Measurements from ENCODE around the gene IDUA.
"Not testable (repeated sequence)": the region's sequence is repeated elsewhere in the genome, so short reads cannot be mapped to it uniquely, and the experiment has no call there.

IDUA gene

DNA sequence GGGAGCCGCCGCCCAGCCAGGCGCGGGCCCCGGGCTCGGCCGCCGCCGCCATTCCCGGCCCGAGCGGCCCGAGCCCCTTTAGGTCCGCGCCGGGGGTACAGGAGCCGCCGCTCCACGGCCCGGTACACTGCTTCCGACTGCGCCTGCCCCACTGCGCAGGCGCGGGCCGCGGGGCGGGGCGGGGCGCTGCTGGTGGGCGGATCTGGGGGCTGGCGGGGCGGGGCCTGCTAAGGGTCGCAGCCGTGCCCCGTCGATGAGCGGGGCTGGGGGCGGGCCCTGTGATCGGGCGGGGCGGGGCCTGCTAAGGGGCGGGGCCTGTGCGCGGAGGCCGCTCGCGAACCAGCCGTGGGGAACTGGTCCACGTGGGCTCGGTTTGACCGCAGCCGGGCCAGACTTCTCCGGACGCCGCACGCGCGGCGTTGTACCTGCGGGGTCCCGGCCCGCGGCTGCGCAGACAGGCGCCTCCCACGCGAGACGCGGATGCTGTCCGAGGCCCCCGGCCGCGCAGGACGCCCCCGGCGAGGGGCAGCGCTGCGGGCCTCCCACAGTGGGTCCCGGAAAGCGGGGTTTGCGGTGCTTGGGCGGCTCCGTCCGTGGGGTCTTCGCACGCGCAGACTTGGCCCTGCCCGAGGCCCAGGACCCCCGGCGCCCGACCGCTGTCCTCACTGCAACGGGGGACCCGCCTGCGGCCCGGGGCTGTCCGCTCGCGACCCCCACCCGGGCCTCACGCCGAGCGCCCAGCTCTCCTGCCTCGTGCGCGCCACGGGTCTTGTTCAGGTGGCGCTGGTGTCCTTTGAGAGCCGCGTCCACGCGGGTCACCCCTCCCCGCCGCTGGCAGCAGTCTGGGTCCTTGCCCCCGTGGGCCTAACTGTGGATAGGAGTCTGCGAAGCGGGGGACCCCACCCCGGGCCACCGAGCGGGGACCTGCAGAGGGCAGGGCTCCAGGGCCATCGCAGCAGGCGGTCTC is 13.1 kb upstream of the IDUA start, which contains the start of gene DGKQ:
DGKQ (minus strand) TSS at position 139 of the 967 bp plus-strand sequence; CDS start at position 52, 87 bp downstream.
- Histone ChIP-seq H3K79me1 (ENCODE audit: low read length) (no peaks in the 10 kb centered on the region), H3K4ac (ENCODE audit: low read depth, low read length) (no peak within 1 kb of the TSS), H3K36me3 (ENCODE audit: control insufficient read depth, insufficient read depth, low read length) (no peaks in the 10 kb centered on the region), H3K9ac (ENCODE audit: low read length) (peak within 1 kb of the TSS; percentile 68), H2BK120ac (ENCODE audit: low read depth, low read length) (no peak within 1 kb of the TSS), H4K5ac (ENCODE audit: low read length) (no peak within 1 kb of the TSS), H3K4me3 (ENCODE audit: low read length) (peak within 1 kb of the TSS; percentile 49), H2BK5ac (ENCODE audit: low read length) (no peak within 1 kb of the TSS), H3K4me1 (ENCODE audit: control insufficient read depth, low read depth, low read length) (peaks cover 12% of the 10 kb centered on the region), H2BK15ac (replicated peaks; ENCODE audit: low read depth) (no peak within 1 kb of the TSS), H3K23ac (ENCODE audit: low read length) (peak within 1 kb of the TSS; percentile 94), H2AK5ac (ENCODE audit: low read length) (no peak within 1 kb of the TSS), H3K4me2 (ENCODE audit: low read length) (peak within 1 kb of the TSS; percentile 24), H4K8ac (ENCODE audit: low read depth, low read length) (no peak within 1 kb of the TSS), H3K79me2 (ENCODE audit: control insufficient read depth, insufficient read depth, low read length) (no peaks in the 10 kb centered on the region), H3K56ac (ENCODE audit: low read length) (peak within 1 kb of the TSS; percentile 81), H3K18ac (ENCODE audit: low read length) (no peak within 1 kb of the TSS), H3K27me3 (ENCODE audit: insufficient read depth, low read length, poor library complexity) (no peaks in the 10 kb centered on the region), H3K27ac (ENCODE audit: low read depth, low read length) (no peak within 1 kb of the TSS)
- whole genome bisulfite sequencing (ENCODE audit: extremely low coverage, insufficient coverage, low lambda C conversion rate): no CpG with 5 or more reads among the region's 123 CpGs
- peak; percentile 78 for DNase-seq

DNA sequence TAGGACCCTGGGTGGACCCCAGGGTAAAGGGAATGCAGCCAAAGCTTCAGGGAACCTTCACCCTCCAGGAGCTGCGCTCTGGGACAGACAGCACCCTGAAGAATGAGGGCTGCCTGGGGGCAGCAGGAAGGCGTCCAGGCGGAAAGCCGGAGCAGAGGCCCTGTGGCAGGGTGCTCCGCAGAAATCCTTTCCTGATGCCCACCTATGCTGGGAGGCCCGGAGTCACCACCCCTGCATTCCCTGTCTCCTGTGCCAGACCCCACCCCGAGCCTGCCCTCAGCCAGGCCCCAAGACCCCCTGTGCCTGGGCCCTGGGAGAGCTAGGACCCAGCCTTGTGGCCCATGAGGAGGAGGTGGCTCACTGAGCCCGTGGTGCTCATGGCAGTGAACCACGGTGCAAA is 12.2 kb upstream of the IDUA start:
- Histone ChIP-seq H3K4me3 (ENCODE audit: low read length) (no peak overlapping the region), H3K9ac (ENCODE audit: low read length) (no peak overlapping the region), H3K56ac (ENCODE audit: low read length) (no peak overlapping the region), H4K8ac (ENCODE audit: low read depth, low read length) (no peak overlapping the region), H3K27me3 (ENCODE audit: insufficient read depth, low read length, poor library complexity) (no peaks in the 10 kb centered on the region), H3K4ac (ENCODE audit: low read depth, low read length) (no peak overlapping the region), H3K79me2 (ENCODE audit: control insufficient read depth, insufficient read depth, low read length) (no peaks in the 10 kb centered on the region), H3K18ac (ENCODE audit: low read length) (no peak overlapping the region), H4K5ac (ENCODE audit: low read length) (no peak overlapping the region), H3K23ac (ENCODE audit: low read length) (no peak overlapping the region), H3K79me1 (ENCODE audit: low read length) (no peaks in the 10 kb centered on the region), H2BK15ac (replicated peaks; ENCODE audit: low read depth) (no peak overlapping the region), H3K4me2 (ENCODE audit: low read length) (no peak overlapping the region), H3K4me1 (ENCODE audit: control insufficient read depth, low read depth, low read length) (peaks cover 17% of the 10 kb centered on the region), H3K27ac (ENCODE audit: low read depth, low read length) (no peak overlapping the region), H2BK5ac (ENCODE audit: low read length) (no peak overlapping the region), H3K36me3 (ENCODE audit: control insufficient read depth, insufficient read depth, low read length) (no peaks in the 10 kb centered on the region), H2AK5ac (ENCODE audit: low read length) (no peak overlapping the region), H2BK120ac (ENCODE audit: low read depth, low read length) (no peak overlapping the region)
- no CpG with 5 or more reads among the region's 9 CpGs for WGBS (ENCODE audit: extremely low coverage, insufficient coverage, low lambda C conversion rate)
- DNase-seq: no peak

DNA sequence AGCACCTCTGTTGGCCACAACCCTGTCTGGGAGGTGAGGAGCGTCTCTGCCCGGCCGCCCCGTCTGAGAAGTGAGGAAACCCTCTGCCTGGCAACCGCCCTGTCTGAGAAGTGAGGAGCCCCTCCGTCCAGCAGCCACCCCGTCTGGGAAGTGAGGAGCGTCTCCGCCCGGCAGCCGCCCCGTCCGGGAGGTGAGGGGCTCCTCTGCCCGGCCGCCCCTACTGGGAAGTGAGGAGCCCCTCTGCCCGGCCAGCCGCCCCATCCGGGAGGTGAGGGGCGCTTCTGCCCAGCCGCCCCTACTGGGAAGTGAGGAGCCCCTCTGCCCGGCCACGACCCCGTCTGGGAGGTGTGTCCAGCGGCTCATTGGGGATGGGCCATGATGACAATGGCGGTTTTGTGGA is 10.8 kb upstream of the IDUA start:
- H3K56ac ChIP-seq (ENCODE audit: low read length); H3K23ac ChIP-seq (ENCODE audit: low read length); H3K4me2 ChIP-seq (ENCODE audit: low read length); H3K4me3 ChIP-seq (ENCODE audit: low read length); H3K79me2 ChIP-seq (ENCODE audit: control insufficient read depth, insufficient read depth, low read length); H3K27me3 ChIP-seq (ENCODE audit: insufficient read depth, low read length, poor library complexity); H3K18ac ChIP-seq (ENCODE audit: low read length); H2BK120ac ChIP-seq (ENCODE audit: low read depth, low read length); H2BK15ac ChIP-seq (replicated peaks; ENCODE audit: low read depth); DNase-seq; H4K8ac ChIP-seq (ENCODE audit: low read depth, low read length); H2BK5ac ChIP-seq (ENCODE audit: low read length); H3K4ac ChIP-seq (ENCODE audit: low read depth, low read length); H2AK5ac ChIP-seq (ENCODE audit: low read length); H3K79me1 ChIP-seq (ENCODE audit: low read length); H3K9ac ChIP-seq (ENCODE audit: low read length); H3K36me3 ChIP-seq (ENCODE audit: control insufficient read depth, insufficient read depth, low read length); H3K27ac ChIP-seq (ENCODE audit: low read depth, low read length); H3K4me1 ChIP-seq (ENCODE audit: control insufficient read depth, low read depth, low read length); H4K5ac ChIP-seq (ENCODE audit: low read length): not testable (repeated sequence)
- WGBS (ENCODE audit: extremely low coverage, insufficient coverage, low lambda C conversion rate): no CpG with 5 or more reads among the region's 25 CpGs

DNA sequence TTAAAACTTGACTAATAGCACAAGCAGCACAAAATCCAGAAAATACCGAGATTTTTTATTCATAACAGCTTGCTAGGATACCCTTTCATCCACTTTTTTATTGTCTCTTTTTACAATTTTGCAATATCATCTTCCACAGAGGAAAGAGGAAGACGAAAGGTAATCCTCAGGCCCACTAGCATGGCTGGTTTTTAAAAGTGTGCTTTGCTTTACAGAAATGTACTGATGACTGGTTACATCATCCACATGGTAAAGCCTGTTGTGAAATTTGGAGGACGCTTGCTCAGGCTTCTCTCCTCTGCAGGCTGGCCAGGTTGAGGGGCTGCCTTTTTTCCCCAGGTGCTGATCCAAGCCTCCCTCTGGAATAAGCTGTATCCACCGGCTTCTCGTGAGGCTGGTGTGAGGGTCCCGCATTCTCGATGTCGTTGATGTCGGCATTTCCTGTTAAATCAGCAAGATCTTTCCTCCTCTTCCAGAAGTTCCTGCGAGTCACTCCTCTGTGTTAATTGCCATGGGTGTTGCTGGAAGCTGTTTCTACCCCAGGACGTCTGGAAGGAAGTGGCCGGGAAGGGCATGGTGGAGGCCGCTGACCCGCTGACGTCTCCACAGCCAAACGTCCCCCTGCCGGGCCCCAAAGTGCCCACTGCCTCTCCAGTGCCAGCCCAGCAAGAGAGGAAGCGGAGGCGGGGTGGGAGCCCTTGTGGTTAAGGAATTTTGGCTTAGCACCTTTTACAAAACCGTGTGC is 7.7 kb upstream of the IDUA start:
- no CpG with 5 or more reads among the region's 20 CpGs for WGBS (ENCODE audit: extremely low coverage, insufficient coverage, low lambda C conversion rate)
- no peak overlapping the region for H3K18ac ChIP-seq (ENCODE audit: low read length)
- no peak overlapping the region for H2BK120ac ChIP-seq (ENCODE audit: low read depth, low read length)
- no peak overlapping the region for H2AK5ac ChIP-seq (ENCODE audit: low read length)
- H2BK15ac ChIP-seq (replicated peaks; ENCODE audit: low read depth): no peak overlapping the region
- no peak overlapping the region for H3K4me2 ChIP-seq (ENCODE audit: low read length)
- no peak overlapping the region for H3K23ac ChIP-seq (ENCODE audit: low read length)
- peak overlapping the region; percentile 16 for H3K9ac ChIP-seq (ENCODE audit: low read length)
- peaks cover 7% of the 10 kb centered on the region for H3K4me1 ChIP-seq (ENCODE audit: control insufficient read depth, low read depth, low read length)
- no peaks in the 10 kb centered on the region for H3K79me1 ChIP-seq (ENCODE audit: low read length)
- H3K56ac ChIP-seq (ENCODE audit: low read length): peak overlapping the region; percentile 69
- peak overlapping the region; percentile 51 for H3K27ac ChIP-seq (ENCODE audit: low read depth, low read length)
- no peaks in the 10 kb centered on the region for H3K79me2 ChIP-seq (ENCODE audit: control insufficient read depth, insufficient read depth, low read length)
- no peak overlapping the region for H4K8ac ChIP-seq (ENCODE audit: low read depth, low read length)
- DNase-seq: peak; percentile 72
- H3K4me3 ChIP-seq (ENCODE audit: low read length): no peak overlapping the region
- peak overlapping the region; percentile 41 for H2BK5ac ChIP-seq (ENCODE audit: low read length)
- no peaks in the 10 kb centered on the region for H3K36me3 ChIP-seq (ENCODE audit: control insufficient read depth, insufficient read depth, low read length)
- no peak overlapping the region for H4K5ac ChIP-seq (ENCODE audit: low read length)
- H3K4ac ChIP-seq (ENCODE audit: low read depth, low read length): peak overlapping the region; percentile 20
- no peaks in the 10 kb centered on the region for H3K27me3 ChIP-seq (ENCODE audit: insufficient read depth, low read length, poor library complexity)

DNA sequence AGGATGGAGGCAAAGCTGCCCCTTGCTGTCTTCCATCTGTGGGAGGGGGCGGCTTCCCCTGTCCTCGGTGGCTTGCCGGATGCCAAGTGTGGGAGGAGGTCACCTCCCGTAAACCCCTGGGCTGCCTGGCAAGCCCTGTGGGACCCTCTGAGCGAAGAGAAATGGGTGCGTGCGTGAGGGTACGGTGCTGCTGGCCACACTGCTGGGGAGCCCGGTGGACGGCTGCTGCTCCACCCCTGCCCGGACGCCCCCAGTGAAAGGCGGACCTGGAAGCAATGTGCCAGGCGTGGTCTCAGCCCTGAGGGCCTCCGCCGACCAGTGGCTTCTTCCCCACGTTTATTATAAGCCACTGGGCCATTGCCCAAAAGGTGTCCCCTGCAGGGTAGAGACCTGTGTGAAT is 4.6 kb upstream of the IDUA start:
- no peak overlapping the region for H2BK5ac ChIP-seq (ENCODE audit: low read length)
- H3K27ac ChIP-seq (ENCODE audit: low read depth, low read length): no peak overlapping the region
- WGBS (ENCODE audit: extremely low coverage, insufficient coverage, low lambda C conversion rate): no CpG with 5 or more reads among the region's 17 CpGs
- H2BK15ac ChIP-seq (replicated peaks; ENCODE audit: low read depth): no peak overlapping the region
- H3K4ac ChIP-seq (ENCODE audit: low read depth, low read length): no peak overlapping the region
- H3K4me2 ChIP-seq (ENCODE audit: low read length): no peak overlapping the region
- no peak overlapping the region for H4K5ac ChIP-seq (ENCODE audit: low read length)
- H3K79me2 ChIP-seq (ENCODE audit: control insufficient read depth, insufficient read depth, low read length): no peaks in the 10 kb centered on the region
- H4K8ac ChIP-seq (ENCODE audit: low read depth, low read length): no peak overlapping the region
- H3K23ac ChIP-seq (ENCODE audit: low read length): no peak overlapping the region
- H3K4me1 ChIP-seq (ENCODE audit: control insufficient read depth, low read depth, low read length): peaks cover 7% of the 10 kb centered on the region
- H2BK120ac ChIP-seq (ENCODE audit: low read depth, low read length): no peak overlapping the region
- no peak overlapping the region for H3K4me3 ChIP-seq (ENCODE audit: low read length)
- H3K18ac ChIP-seq (ENCODE audit: low read length): no peak overlapping the region
- H3K79me1 ChIP-seq (ENCODE audit: low read length): no peaks in the 10 kb centered on the region
- H3K56ac ChIP-seq (ENCODE audit: low read length): no peak overlapping the region
- no peak overlapping the region for H3K9ac ChIP-seq (ENCODE audit: low read length)
- H2AK5ac ChIP-seq (ENCODE audit: low read length): no peak overlapping the region
- H3K36me3 ChIP-seq (ENCODE audit: control insufficient read depth, insufficient read depth, low read length): no peaks in the 10 kb centered on the region
- DNase-seq: no peak
- no peaks in the 10 kb centered on the region for H3K27me3 ChIP-seq (ENCODE audit: insufficient read depth, low read length, poor library complexity)
